HepG2 (cell line): ENCODE results near the gene HLCS. TPM values are rescaled to one million over a fixed set of nuclear protein-coding genes. Genes with fewer than 3 reads are reported as not detected.

Experiments used
- ATAC-seq: fragments of 200-7000 bp; cut with Tn5 transposase; 3 replicates; pipeline ENCODE4 v1.9.1; 2020; ENCODE audit warnings: mild to moderate bottlenecking, moderate library complexity
- BruUV-seq: library from RNA; stranded (reverse); fragments of 400-500 nt; replicated peaks from 2 replicates; lab custom pipeline; 2021; lab: Mats Ljungman, UMichigan
- CTCF ChIA-PET: fragments of 300-600 bp; formaldehyde crosslinking; extraction: SDS; loops from one replicate; lab custom pipeline; 2021; ENCODE audit warnings: low total read pairs, inconsistent platforms, low intra/inter-chr PET ratio; lab: Yijun Ruan, JAX
- POLR2A ChIA-PET: fragments of 350-600 bp; sonication (Branson Sonifier 250); formaldehyde crosslinking; loops from one replicate; lab custom pipeline; 2020; ENCODE audit warnings: antibody characterized with exemption, inconsistent platforms; lab: Yijun Ruan, JAX
- DNase-seq: peaks from one replicate; pipeline ENCODE4 v3.0.0-alpha.2; 2015; ENCODE audit warnings: low spot score
- FAIRE-seq: peaks from 3 replicates; lab custom pipeline; 2011; peaks lifted over from hg19 to GRCh38; lab: Jason Lieb, UNC
- H2AFZ ChIP-seq: one replicate; pipeline ENCODE4 v1.6.1; 2011; ENCODE audit warnings: low read length, inconsistent platforms
- H3K27ac ChIP-seq: fragments of 300-600 bp; 3 replicates; pipeline ENCODE4 v1.8.0; 2011; ENCODE audit warnings: mixed run types, mild to moderate bottlenecking, mixed read lengths, low read length, inconsistent platforms; ENCODE audit not compliant: insufficient read depth; ENCODE audit errors: extremely low read length
- H3K27me3 ChIP-seq, 2 experiments: fragments of 200-600 bp in 1 of 2; 2 replicates in 1 of 2; 3 replicates in 1 of 2; pipeline versions ENCODE4 v1.6.0 to v1.8.0; 2011; ENCODE audit warnings: low read length in 2 of 2, mild to moderate bottlenecking in 2 of 2, moderate library complexity in 2 of 2, inconsistent platforms in 1 of 2; ENCODE audit not compliant: insufficient read depth in 2 of 2, control insufficient read depth in 1 of 2
- H3K36me3 ChIP-seq, 2 experiments: fragments of 200-600 bp in 1 of 2; replicated peaks in 1 of 2; 2 replicates in 1 of 2; 3 replicates in 1 of 2; pipeline versions ENCODE4 v1.5.1 to v1.8.0; 2011; ENCODE audit warnings: low read length in 2 of 2, inconsistent platforms in 1 of 2; ENCODE audit not compliant: insufficient read depth in 2 of 2, control insufficient read depth in 1 of 2
- H3K4me1 ChIP-seq: 2 replicates; pipeline ENCODE4 v1.5.1; 2012; ENCODE audit warnings: low read length, inconsistent platforms; ENCODE audit not compliant: insufficient read depth
- H3K4me2 ChIP-seq: 2 replicates; pipeline ENCODE4 v1.6.0; 2011; ENCODE audit warnings: low read depth, low read length, inconsistent platforms
- H3K4me3 ChIP-seq, 3 experiments: fragments of 200-600 bp in 1 of 3; sonication (generic), shearing (Covaris generic) in 1 of 3; replicated peaks in 1 of 3; 2 replicates each; pipeline ENCODE4 v1.5.1; 2011 to 2016; ENCODE audit warnings: low read length in 3 of 3, inconsistent platforms in 2 of 3, low read depth in 2 of 3, mild to moderate bottlenecking in 2 of 3, control low read depth in 1 of 3, mixed read lengths in 1 of 3; ENCODE audit not compliant: insufficient read depth in 1 of 3
- H3K79me2 ChIP-seq: one replicate; pipeline ENCODE4 v1.6.1; 2011; ENCODE audit warnings: low read length, inconsistent platforms; ENCODE audit not compliant: insufficient read depth
- H3K9ac ChIP-seq: 2 replicates; pipeline ENCODE4 v1.6.0; 2011; ENCODE audit warnings: mild to moderate bottlenecking, low read depth, low read length, inconsistent platforms; ENCODE audit not compliant: insufficient read depth
- H3K9me3 ChIP-seq: 2 replicates; pipeline ENCODE4 v1.5.1; 2012; ENCODE audit warnings: mild to moderate bottlenecking, low read length
- H4K20me1 ChIP-seq: 2 replicates; pipeline ENCODE4 v1.6.0; 2011; ENCODE audit warnings: inconsistent platforms, mild to moderate bottlenecking, low read length, moderate library complexity; ENCODE audit not compliant: insufficient read depth
- GFI1 ChIP-seq: sonication (generic); formaldehyde crosslinking; IDR thresholded peaks from 2 replicates; pipeline ENCODE4 v1.5.0; 2020; ENCODE audit warnings: missing genetic modification reagents, mild to moderate bottlenecking, borderline replicate concordance
- MAFK ChIP-seq, 2 experiments: IDR thresholded peaks in 1 of 2; conservative IDR thresholded peaks in 1 of 2; 2 replicates each; pipeline ENCODE4 v1.6.1; 2011; ENCODE audit warnings: improper control_type of control experiment in 2 of 2, low read length in 2 of 2
- MXI1 ChIP-seq: IDR thresholded peaks from 3 replicates; pipeline ENCODE4 v1.6.1; 2012; ENCODE audit warnings: low read depth, low read length, inconsistent platforms, borderline replicate concordance
- NBN ChIP-seq: fragments of 450-650 bp; conservative IDR thresholded peaks from 2 replicates; pipeline ENCODE4 v1.6.1; 2017
- PAF1 ChIP-seq: IDR thresholded peaks from 2 replicates; pipeline ENCODE4 v1.6.1; 2016; ENCODE audit warnings: missing genetic modification reagents, missing compliant biosample characterization
- PTBP1 ChIP-seq: fragments of 200-400 bp; formaldehyde crosslinking; IDR thresholded peaks from 2 replicates; pipeline ENCODE4 v1.6.1; 2018; ENCODE audit warnings: low read length, low read depth; ENCODE audit not compliant: poor library complexity, severe bottlenecking
- REL ChIP-seq: sonication (generic); formaldehyde crosslinking; conservative IDR thresholded peaks from 2 replicates; pipeline ENCODE4 v1.8.0; 2022; ENCODE audit warnings: mild to moderate bottlenecking, missing genetic modification reagents, moderate library complexity
- SIX4 ChIP-seq: sonication (generic); formaldehyde crosslinking; IDR thresholded peaks from 2 replicates; pipeline ENCODE4 v1.4.0; 2020; ENCODE audit warnings: missing genetic modification reagents
- SNAI1 ChIP-seq: sonication (generic); formaldehyde crosslinking; IDR thresholded peaks from 2 replicates; pipeline ENCODE4 v1.5.0; 2020; ENCODE audit warnings: mild to moderate bottlenecking, missing genetic modification reagents, borderline replicate concordance
- STAT5B ChIP-seq: sonication (generic); formaldehyde crosslinking; IDR thresholded peaks from 2 replicates; pipeline ENCODE4 v1.4.0; 2020; ENCODE audit warnings: missing genetic modification reagents
- WIZ ChIP-seq: sonication (generic); formaldehyde crosslinking; IDR thresholded peaks from 2 replicates; pipeline ENCODE4 v1.5.1; 2020; ENCODE audit warnings: mild to moderate bottlenecking, missing genetic modification reagents
- ZMYM2 ChIP-seq: sonication (generic); formaldehyde crosslinking; IDR thresholded peaks from 2 replicates; pipeline ENCODE4 v1.8.0; 2022; ENCODE audit warnings: mild to moderate bottlenecking, missing genetic modification reagents
- ZNF264 ChIP-seq: sonication (generic); formaldehyde crosslinking; IDR thresholded peaks from 2 replicates; pipeline ENCODE4 v1.4.0; 2020; ENCODE audit warnings: missing genetic modification reagents
- ZNF33B ChIP-seq: sonication (generic); formaldehyde crosslinking; IDR thresholded peaks from 2 replicates; pipeline ENCODE4 v1.5.1; 2020; ENCODE audit warnings: mild to moderate bottlenecking, missing genetic modification reagents
- ZSCAN22 ChIP-seq: sonication (generic); formaldehyde crosslinking; IDR thresholded peaks from 2 replicates; pipeline ENCODE4 v1.4.0; 2020; ENCODE audit warnings: mild to moderate bottlenecking, missing genetic modification reagents
- WGBS: methylation state at CpG from one replicate; pipeline ENCODE4 v1.1.6; 2017; ENCODE audit warnings: low lambda C conversion rate; 5-methylcytosine and 5-hydroxymethylcytosine counted together
- in situ Hi-C: cut with HindIII; loops from 2 replicates; pipeline ENCODE4 v1.10.0; 2017; ENCODE audit warnings: low pct_unique_long_range_greater_than_20kb; ENCODE audit not compliant: extremely low pct_ligation_motif_present
- intact Hi-C: fragments of 100-400 bp; cut with micrococcal nuclease; formaldehyde crosslinking; loops from one replicate; pipeline ENCODE4 v1.10.0; 2022; ENCODE audit not compliant: unreplicated experiment
- polyA plus RNA-seq, 8 experiments: library from polyadenylated mRNA; depleted of rRNA in 3 of 8; stranded (reverse) in 7 of 8; unstranded in 1 of 8; fragments of >200 nt; fragmentation: Illumina TruSeq in 4 of 8; extraction: Trizol in 4 of 8; gene quantifications; 2 replicates each; pipeline versions ENCODE4 v1.2.1 to v1.2.3, GENCODE V29; 2011 to 2016; ENCODE audit warnings: low read depth in 4 of 8, missing spikeins in 1 of 8, mixed read lengths in 1 of 8; ENCODE audit not compliant: insufficient read depth in 1 of 8
- total RNA-seq, 5 experiments: library from RNA; depleted of rRNA; stranded (reverse); fragments of >200 nt; fragmentation: Illumina TruSeq; extraction: Trizol; gene quantifications; 2 replicates each; pipeline ENCODE4 v1.2.3, GENCODE V29; 2016; ENCODE audit warnings: low read depth in 1 of 5
- TF ChIP-seq, protein P1 (sequence below): sonication (generic); formaldehyde crosslinking; IDR thresholded peaks from 2 replicates; pipeline ENCODE4 v1.8.0; 2022; ENCODE audit warnings: mild to moderate bottlenecking, missing genetic modification reagents; ENCODE audit not compliant: insufficient replicate concordance
- TF ChIP-seq, protein P2 (sequence below): sonication (generic); formaldehyde crosslinking; IDR thresholded peaks from 2 replicates; pipeline ENCODE4 v1.5.1; 2020; ENCODE audit warnings: mild to moderate bottlenecking, missing genetic modification reagents, borderline replicate concordance
- TF ChIP-seq, protein P3 (sequence below): sonication (generic); formaldehyde crosslinking; IDR thresholded peaks from 2 replicates; pipeline ENCODE4 v1.5.0; 2020; ENCODE audit warnings: missing genetic modification reagents
- TF ChIP-seq, protein P4 (sequence below): sonication (generic); formaldehyde crosslinking; IDR thresholded peaks from 2 replicates; pipeline ENCODE4 v1.4.0; 2020; ENCODE audit warnings: missing genetic modification reagents

The HLCS gene
- total and polyA plus RNA-seq, 2 of the 13 experiments (the other 11 are each of a cell fraction or from before 2014, with no cell fraction given): 7.9 to 12.3 TPM

DNA sequence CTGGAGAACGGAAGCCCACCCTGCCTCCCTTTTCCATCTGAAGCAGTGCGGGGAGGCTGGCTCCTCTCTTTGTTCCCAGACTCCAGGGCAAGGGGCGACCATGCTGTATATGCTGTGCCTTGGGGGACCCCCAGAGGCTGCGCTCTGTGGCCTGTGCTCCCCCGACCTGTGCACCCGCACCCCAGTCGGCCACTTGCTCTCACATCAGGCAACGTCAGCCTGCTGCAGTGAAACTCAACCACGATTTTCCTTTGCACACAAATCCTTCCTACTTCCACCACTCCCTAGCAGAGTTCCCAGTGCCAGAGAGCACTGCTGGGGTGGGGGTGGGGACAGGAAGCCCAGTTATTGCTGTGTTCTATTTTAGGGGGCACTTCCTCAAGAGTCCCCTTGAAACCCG lies 215.1 kb downstream of the HLCS start:
- ChIA-PET POLR2A (no interaction called here), CTCF (interaction anchor here (1.2 kb wide), 1 partner anchor 176 kb away, joined by 3 read pairs; no protein-coding TSS in a partner anchor)
- Histone ChIP-seq H3K4me1 (peaks cover 12% of the 10 kb centered on the region), H3K79me2 (no peaks in the 10 kb centered on the region), H3K27me3 (no peaks in the 10 kb centered on the region), H3K9me3 (no peaks in the 10 kb centered on the region), H3K4me3 (no peak overlapping the region), H3K9ac (no peak overlapping the region), H3K36me3 (peaks cover 0 to 7% of the 10 kb centered on the region in 2 experiments; a peak in 1 of 5 replicates), H3K4me2 (no peak overlapping the region), H2AFZ (no peak overlapping the region), H4K20me1 (no peaks in the 10 kb centered on the region), H3K27ac (no peak overlapping the region)
- intact Hi-C loops (no loop called here), in situ Hi-C loops (loop anchor here (5.0 kb wide), 1 partner anchor 176 kb away; no protein-coding TSS in a partner anchor)
- TF ChIP-seq ZMYM2 (CRISPR knock-in tag) (no peak), STAT5B (CRISPR knock-in tag) (no peak), WIZ (no peak), ZNF264 (no peak), ZNF33B (CRISPR knock-in tag) (no peak), ZSCAN22 (CRISPR knock-in tag) (no peak), REL (CRISPR knock-in tag) (no peak), MXI1 (no peak), MAFK (conservative IDR thresholded peaks at IDR 0.05 in 1 of 2, IDR thresholded peaks at IDR 0.05 in 1 of 2; ENCODE audit: low read length in 2 of 2) (no peak), PAF1 (CRISPR knock-in tag) (no peak), SNAI1 (CRISPR knock-in tag) (no peak), GFI1 (CRISPR knock-in tag) (no peak), SIX4 (CRISPR knock-in tag) (no peak), NBN (no peak), PTBP1 (no peak)
- TF ChIP-seq, protein P1, sequence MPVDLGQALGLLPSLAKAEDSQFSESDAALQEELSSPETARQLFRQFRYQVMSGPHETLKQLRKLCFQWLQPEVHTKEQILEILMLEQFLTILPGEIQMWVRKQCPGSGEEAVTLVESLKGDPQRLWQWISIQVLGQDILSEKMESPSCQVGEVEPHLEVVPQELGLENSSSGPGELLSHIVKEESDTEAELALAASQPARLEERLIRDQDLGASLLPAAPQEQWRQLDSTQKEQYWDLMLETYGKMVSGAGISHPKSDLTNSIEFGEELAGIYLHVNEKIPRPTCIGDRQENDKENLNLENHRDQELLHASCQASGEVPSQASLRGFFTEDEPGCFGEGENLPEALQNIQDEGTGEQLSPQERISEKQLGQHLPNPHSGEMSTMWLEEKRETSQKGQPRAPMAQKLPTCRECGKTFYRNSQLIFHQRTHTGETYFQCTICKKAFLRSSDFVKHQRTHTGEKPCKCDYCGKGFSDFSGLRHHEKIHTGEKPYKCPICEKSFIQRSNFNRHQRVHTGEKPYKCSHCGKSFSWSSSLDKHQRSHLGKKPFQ (CRISPR knock-in tag): no peak
- TF ChIP-seq, protein P2, sequence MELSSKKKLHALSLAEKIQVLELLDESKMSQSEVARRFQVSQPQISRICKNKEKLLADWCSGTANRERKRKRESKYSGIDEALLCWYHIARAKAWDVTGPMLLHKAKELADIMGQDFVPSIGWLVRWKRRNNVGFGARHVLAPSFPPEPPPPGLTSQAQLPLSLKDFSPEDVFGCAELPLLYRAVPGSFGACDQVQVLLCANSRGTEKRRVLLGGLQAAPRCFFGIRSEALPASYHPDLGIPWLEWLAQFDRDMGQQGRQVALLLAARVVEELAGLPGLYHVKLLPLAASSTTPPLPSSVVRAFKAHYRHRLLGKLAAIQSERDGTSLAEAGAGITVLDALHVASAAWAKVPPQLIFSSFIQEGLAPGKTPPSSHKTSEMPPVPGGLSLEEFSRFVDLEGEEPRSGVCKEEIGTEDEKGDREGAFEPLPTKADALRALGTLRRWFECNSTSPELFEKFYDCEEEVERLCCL: no peak
- TF ChIP-seq, protein P3, sequence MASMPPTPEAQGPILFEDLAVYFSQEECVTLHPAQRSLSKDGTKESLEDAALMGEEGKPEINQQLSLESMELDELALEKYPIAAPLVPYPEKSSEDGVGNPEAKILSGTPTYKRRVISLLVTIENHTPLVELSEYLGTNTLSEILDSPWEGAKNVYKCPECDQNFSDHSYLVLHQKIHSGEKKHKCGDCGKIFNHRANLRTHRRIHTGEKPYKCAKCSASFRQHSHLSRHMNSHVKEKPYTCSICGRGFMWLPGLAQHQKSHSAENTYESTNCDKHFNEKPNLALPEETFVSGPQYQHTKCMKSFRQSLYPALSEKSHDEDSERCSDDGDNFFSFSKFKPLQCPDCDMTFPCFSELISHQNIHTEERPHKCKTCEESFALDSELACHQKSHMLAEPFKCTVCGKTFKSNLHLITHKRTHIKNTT (CRISPR knock-in tag): no peak
- TF ChIP-seq, protein P4, sequence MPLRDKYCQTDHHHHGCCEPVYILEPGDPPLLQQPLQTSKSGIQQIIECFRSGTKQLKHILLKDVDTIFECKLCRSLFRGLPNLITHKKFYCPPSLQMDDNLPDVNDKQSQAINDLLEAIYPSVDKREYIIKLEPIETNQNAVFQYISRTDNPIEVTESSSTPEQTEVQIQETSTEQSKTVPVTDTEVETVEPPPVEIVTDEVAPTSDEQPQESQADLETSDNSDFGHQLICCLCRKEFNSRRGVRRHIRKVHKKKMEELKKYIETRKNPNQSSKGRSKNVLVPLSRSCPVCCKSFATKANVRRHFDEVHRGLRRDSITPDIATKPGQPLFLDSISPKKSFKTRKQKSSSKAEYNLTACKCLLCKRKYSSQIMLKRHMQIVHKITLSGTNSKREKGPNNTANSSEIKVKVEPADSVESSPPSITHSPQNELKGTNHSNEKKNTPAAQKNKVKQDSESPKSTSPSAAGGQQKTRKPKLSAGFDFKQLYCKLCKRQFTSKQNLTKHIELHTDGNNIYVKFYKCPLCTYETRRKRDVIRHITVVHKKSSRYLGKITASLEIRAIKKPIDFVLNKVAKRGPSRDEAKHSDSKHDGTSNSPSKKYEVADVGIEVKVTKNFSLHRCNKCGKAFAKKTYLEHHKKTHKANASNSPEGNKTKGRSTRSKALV (CRISPR knock-in tag): no peak
- ATAC-seq (no peak), FAIRE-seq (no peak), DNase-seq (no peak)
- 88% methylated on average over 10 of the region's 10 CpGs for WGBS
- no TSS peak for BruUV-seq
